T-cell (primary cell): ENCODE results near the gene FOXE1. TPM values are rescaled to one million over a fixed set of nuclear protein-coding genes. Genes with fewer than 3 reads are reported as not detected.
A peak's percentile ranks its signal among the peaks of the same experiment; 100 is the strongest.

Experiments
- ATAC-seq, 4 experiments: fragments of 200-7000 bp in 3 of 4; fragments of 150-1000 bp in 1 of 4; cut with Tn5 transposase; replicated peaks in 1 of 4; 1 replicate in 3 of 4; 2 replicates in 1 of 4; pipeline ENCODE4 v1.10.0; 2021; ENCODE audit warnings: moderate library complexity in 3 of 4, mild to moderate bottlenecking in 2 of 4, moderate number of reproducible peaks in 1 of 4
- CTCF ChIA-PET, 2 donors: fragments of 300-600 bp; sonication (Branson Sonifier 250); formaldehyde crosslinking; loops; one replicate each; lab custom pipeline; 2022; ENCODE audit warnings: antibody characterized with exemption in 2 of 2; lab: Charles Lee
- POLR2A ChIA-PET, 2 donors: fragments of 300-600 bp; sonication (Branson Sonifier 250); formaldehyde crosslinking; loops; one replicate each; lab custom pipeline; 2022; ENCODE audit warnings: antibody characterized with exemption in 2 of 2; lab: Charles Lee
- DNase-seq, 35 experiments: peaks; one replicate each; pipeline versions ENCODE4 v3.0.0 to v3.0.0-alpha.2; 2013 to 2023
- H3K27ac ChIP-seq: one replicate; pipeline ENCODE4 v1.5.1; 2013; ENCODE audit warnings: low read length
- H3K27me3 ChIP-seq, 2 experiments: replicated peaks in 1 of 2; 1 replicate in 1 of 2; 2 replicates in 1 of 2; pipeline versions ENCODE4 v1.6.1 to v1.7.0; 2013; ENCODE audit warnings: low read length in 1 of 2, mixed read lengths in 1 of 2; ENCODE audit not compliant: control insufficient read depth in 2 of 2, insufficient read depth in 2 of 2; ENCODE audit errors: extremely low read depth in 1 of 2
- H3K36me3 ChIP-seq, 2 donors: 1 replicate in 1 of 2; 2 replicates in 1 of 2; pipeline versions ENCODE4 v1.6.1 to v1.7.0; 2013; ENCODE audit warnings: low read length in 1 of 2; ENCODE audit not compliant: control insufficient read depth in 2 of 2, insufficient read depth in 1 of 2; ENCODE audit errors: extremely low read depth in 1 of 2
- H3K4me1 ChIP-seq, 2 experiments: 1 replicate in 1 of 2; 2 replicates in 1 of 2; pipeline versions ENCODE4 v1.6.1 to v1.7.0; 2013; ENCODE audit warnings: low read length in 2 of 2, mixed read lengths in 1 of 2; ENCODE audit not compliant: insufficient read depth in 2 of 2, control insufficient read depth in 1 of 2; ENCODE audit errors: extremely low read depth in 1 of 2
- H3K4me3 ChIP-seq, 2 donors: 1 replicate in 1 of 2; 2 replicates in 1 of 2; pipeline versions ENCODE4 v1.5.1 to v1.7.0; 2013; ENCODE audit warnings: mild to moderate bottlenecking in 2 of 2, low read length in 1 of 2, moderate library complexity in 1 of 2; ENCODE audit not compliant: control insufficient read depth in 1 of 2; ENCODE audit errors: extremely low read depth in 1 of 2
- H3K9me3 ChIP-seq: 2 replicates; pipeline ENCODE4 v1.7.0; 2013
- H3K27ac Mint-ChIP-seq, 2 donors: one replicate each; pipeline ENCODE4 v1.8.0; 2020 to 2021; ENCODE audit warnings: mild to moderate bottlenecking in 2 of 2, mixed read lengths in 2 of 2
- H3K27me3 Mint-ChIP-seq, 2 donors: one replicate each; pipeline ENCODE4 v1.8.0; 2021 to 2022; ENCODE audit warnings: mixed read lengths in 2 of 2
- H3K36me3 Mint-ChIP-seq: one replicate; pipeline ENCODE4 v1.8.0; 2021; ENCODE audit warnings: mixed read lengths
- H3K4me1 Mint-ChIP-seq, 3 donors: one replicate each; pipeline ENCODE4 v1.8.0; 2020 to 2022; ENCODE audit warnings: mixed read lengths in 3 of 3, mild to moderate bottlenecking in 1 of 3
- H3K4me3 Mint-ChIP-seq, 3 donors: one replicate each; pipeline ENCODE4 v1.8.0; 2020 to 2022; ENCODE audit warnings: mild to moderate bottlenecking in 3 of 3, mixed read lengths in 3 of 3, moderate library complexity in 3 of 3
- H3K9me3 Mint-ChIP-seq, 3 donors: one replicate each; pipeline ENCODE4 v1.8.0; 2020 to 2022; ENCODE audit warnings: mixed read lengths in 3 of 3
- WGBS: methylation state at CpG from one replicate; pipeline ENCODE4 v1.1.5; 2013; ENCODE audit warnings: missing lambda C conversion rate; ENCODE audit not compliant: insufficient coverage; 5-methylcytosine and 5-hydroxymethylcytosine counted together
- total RNA-seq, 35 experiments: library from RNA in 6 of 35; stranded (reverse) in 6 of 35; fragments of 120-200 nt in 1 of 35; gene quantifications; one replicate each; pipeline versions ENCODE4 v1.2.1 to v1.2.4 and lab custom pipeline; 2013 to 2026

Gene FOXE1
- total RNA-seq, 5 donors from 2014 or later (not counting 1 experiment from before 2014, with no cell fraction given), result 0.06 to 0.14 (median 0.11) TPM; not detected in 1

DNA sequence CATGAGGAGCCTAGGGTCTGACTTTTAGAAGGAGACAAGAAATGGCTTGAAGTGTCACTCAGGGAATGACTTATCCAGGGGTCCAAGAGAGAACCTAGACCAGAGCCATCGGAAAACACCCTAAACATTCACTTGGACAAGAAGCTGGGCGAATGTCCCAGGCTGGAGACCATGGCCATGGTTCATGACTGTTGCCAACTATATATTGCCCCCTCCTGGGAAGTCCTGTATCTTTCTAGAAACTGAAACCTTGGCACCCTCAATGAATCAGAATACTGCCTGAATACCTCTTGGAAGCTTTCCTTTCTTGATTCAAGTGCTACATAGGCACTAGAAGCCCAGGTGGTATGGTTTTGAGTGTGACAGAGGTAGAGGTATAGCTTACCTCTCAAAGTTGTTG, 39.4 kb downstream of the FOXE1 start:
- H3K9me3 Mint-ChIP-seq, result peaks cover 0 to 10% (median 6%) of the 10 kb centered on the region in 3 donors
- POLR2A ChIA-PET, result interaction anchor here in 1 of 2 donors (0.6 kb wide), 1 partner anchor 150 kb away, joined by 5 read pairs; no protein-coding TSS in a partner anchor
- peaks cover 0 to 9% of the 10 kb centered on the region in 2 experiments for H3K4me1 ChIP-seq
- CTCF ChIA-PET, result interaction anchor here (0.7 to 3.6 kb wide), 5 partner anchors 8 to 31 kb away, joined by 3 to 53 read pairs (median 5); no protein-coding TSS in a partner anchor
- peaks cover 30% of the 10 kb centered on the region for H3K36me3 Mint-ChIP-seq
- no peaks in the 10 kb centered on the region for H3K27me3 Mint-ChIP-seq
- H3K9me3 ChIP-seq, result no peaks in the 10 kb centered on the region
- no peaks in the 10 kb centered on the region for H3K36me3 ChIP-seq
- no peak overlapping the region for H3K27ac Mint-ChIP-seq
- no peak for ATAC-seq
- no peak overlapping the region for H3K4me3 Mint-ChIP-seq
- no peak overlapping the region for H3K4me3 ChIP-seq
- no peaks in the 10 kb centered on the region for H3K27me3 ChIP-seq
- peaks cover 20 to 24% (median 24%) of the 10 kb centered on the region in 3 donors for H3K4me1 Mint-ChIP-seq
- WGBS, result 81% methylated on average over 2 of the region's 2 CpGs
- no peak for DNase-seq
- no peak overlapping the region for H3K27ac ChIP-seq

DNA sequence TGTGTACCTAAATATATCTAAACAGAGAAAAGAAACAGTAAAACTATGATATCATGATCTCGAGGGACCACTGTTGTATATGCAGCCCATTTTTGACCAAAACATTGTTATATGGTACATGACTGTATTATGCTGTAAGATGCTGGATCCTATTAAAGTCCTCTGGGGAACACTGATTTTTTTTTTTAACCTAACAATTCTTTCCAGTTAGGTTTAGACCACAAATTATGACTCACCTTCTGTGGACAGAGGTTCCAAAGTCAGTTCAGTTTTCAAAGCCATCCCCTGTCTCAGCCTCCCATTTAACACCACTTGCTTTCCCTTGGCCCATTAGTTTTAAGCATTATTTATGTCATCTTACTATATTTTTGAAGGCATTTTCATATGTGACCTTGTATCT, 42.2 kb downstream of the FOXE1 start:
- Histone ChIP-seq H3K4me1 (peaks cover 0 to 5% of the 10 kb centered on the region in 2 experiments), H3K4me3 (no peak overlapping the region), H3K27me3 (no peaks in the 10 kb centered on the region), H3K9me3 (no peaks in the 10 kb centered on the region), H3K36me3 (peaks cover 0 to 9% of the 10 kb centered on the region in 2 donors), H3K27ac (no peak overlapping the region)
- CTCF ChIA-PET, result interaction anchor here in 1 of 2 donors (0.5 to 1.6 kb wide), 3 partner anchors 8 to 27 kb away, joined by 4 to 6 read pairs (median 4); partner anchors contain the start of gene TRMO
- DNase-seq (no peak), ATAC-seq (no peak)
- Mint-ChIP-seq H3K4me1 (peaks cover 13 to 26% (median 25%) of the 10 kb centered on the region in 3 donors), H3K27me3 (no peaks in the 10 kb centered on the region), H3K27ac (no peak overlapping the region), H3K36me3 (peaks cover 27% of the 10 kb centered on the region), H3K9me3 (peaks cover 0 to 10% (median 6%) of the 10 kb centered on the region in 3 donors), H3K4me3 (no peak overlapping the region)
- POLR2A ChIA-PET, result interaction anchor here in 1 of 2 donors (0.6 to 1.1 kb wide), 2 partner anchors 10 to 26 kb away, joined by 3 to 4 read pairs; no protein-coding TSS in a partner anchor
- WGBS, result no CpG with 5 or more reads among the region's 1 CpG

DNA sequence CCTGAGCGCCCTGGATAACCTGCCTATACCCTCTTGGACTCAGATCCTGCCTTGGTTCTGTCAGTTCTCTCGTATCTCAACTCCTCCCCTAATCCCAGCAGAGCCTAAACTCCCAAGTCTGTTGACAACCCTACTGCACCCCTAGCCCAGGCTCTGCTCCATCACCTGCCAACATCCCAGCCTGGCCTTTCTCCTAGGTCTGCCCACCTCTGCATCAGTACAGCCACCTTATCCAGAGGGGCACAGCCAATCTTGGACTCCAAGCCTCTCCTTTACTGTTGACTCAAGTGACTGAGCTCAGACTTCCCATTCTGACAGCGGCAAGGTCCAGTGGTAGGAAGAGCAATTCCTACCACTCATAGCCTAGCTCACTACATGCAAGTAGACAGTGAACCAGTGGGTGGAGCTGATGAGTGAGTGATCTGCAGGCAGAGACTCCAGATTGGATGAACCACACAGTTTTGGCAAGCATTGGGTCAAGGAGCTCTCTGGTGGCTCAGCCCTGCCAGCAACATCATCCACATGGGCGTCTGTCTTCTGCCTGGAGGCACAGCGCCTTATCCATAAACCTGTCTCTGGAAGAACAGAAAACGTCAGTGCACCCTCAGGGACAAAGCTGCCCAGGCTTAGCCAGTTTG, 42.8 kb downstream of the FOXE1 start:
- H3K36me3 ChIP-seq, result peaks cover 0 to 13% of the 10 kb centered on the region in 2 donors
- H3K27ac Mint-ChIP-seq, result peak overlapping the region in 1 of 2 donors; percentile 2
- peaks cover 29% of the 10 kb centered on the region for H3K36me3 Mint-ChIP-seq
- no peak overlapping the region for H3K27ac ChIP-seq
- WGBS, result 95% methylated on average over 5 of the region's 6 CpGs
- no peaks in the 10 kb centered on the region for H3K9me3 ChIP-seq
- DNase-seq (no peak), ATAC-seq (peak in 1 of 4 experiments; percentile 49)
- H3K9me3 Mint-ChIP-seq, result peaks cover 0 to 10% (median 6%) of the 10 kb centered on the region in 3 donors
- POLR2A ChIA-PET, result interaction anchor here in 1 of 2 donors (0.6 to 1.1 kb wide), 2 partner anchors 11 to 26 kb away, joined by 3 to 4 read pairs; no protein-coding TSS in a partner anchor
- no peak overlapping the region for H3K4me3 Mint-ChIP-seq
- H3K27me3 ChIP-seq, result no peaks in the 10 kb centered on the region
- H3K4me1 ChIP-seq, result peaks cover 0 to 7% of the 10 kb centered on the region in 2 experiments
- no peak overlapping the region for H3K4me3 ChIP-seq
- H3K4me1 Mint-ChIP-seq, result peaks cover 16 to 27% (median 25%) of the 10 kb centered on the region in 3 donors
- CTCF ChIA-PET, result interaction anchor here in 1 of 2 donors (0.5 to 1.1 kb wide), 2 partner anchors 9 to 27 kb away, joined by 4 to 6 read pairs; partner anchors contain the start of gene TRMO
- no peaks in the 10 kb centered on the region for H3K27me3 Mint-ChIP-seq

DNA sequence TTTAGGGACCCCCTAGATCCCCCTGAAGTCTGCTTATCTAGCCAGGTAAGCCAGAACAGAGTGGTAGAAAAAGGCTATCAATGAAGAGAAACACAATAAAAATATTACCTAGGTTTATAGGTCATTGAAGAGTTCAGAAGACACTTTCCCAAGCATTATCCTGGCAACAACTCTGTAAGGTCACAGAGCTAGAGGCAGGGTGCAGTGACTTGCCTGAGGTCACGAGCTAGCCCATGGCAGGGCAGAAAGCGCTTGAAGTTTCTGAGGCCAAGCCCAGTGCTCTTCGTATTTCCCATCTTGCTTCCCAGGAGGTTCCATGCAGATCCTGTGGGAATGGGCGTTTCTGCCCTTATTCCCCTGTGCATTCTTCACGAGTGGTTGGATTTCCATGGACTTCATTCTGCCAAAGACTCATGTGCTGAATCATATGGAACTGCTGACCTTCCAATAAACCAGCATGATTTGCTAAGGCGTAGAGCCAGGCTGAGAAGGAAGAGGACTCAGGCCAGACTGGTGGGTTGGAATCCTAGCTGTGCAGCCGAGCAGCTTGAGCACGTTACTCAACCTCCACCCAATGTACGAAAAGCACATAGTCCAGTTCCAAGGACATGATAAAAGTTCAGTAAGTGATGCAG, 47.2 kb downstream of the FOXE1 start:
- H3K27ac Mint-ChIP-seq, result peak overlapping the region; percentile 85 to 88
- Histone ChIP-seq H3K9me3 (no peaks in the 10 kb centered on the region), H3K4me1 (peaks cover 32 to 44% of the 10 kb centered on the region in 2 experiments), H3K27me3 (no peaks in the 10 kb centered on the region), H3K4me3 (no peak overlapping the region), H3K27ac (peak overlapping the region; percentile 10), H3K36me3 (peaks cover 0 to 15% of the 10 kb centered on the region in 2 donors)
- peaks cover 55 to 67% (median 67%) of the 10 kb centered on the region in 3 donors for H3K4me1 Mint-ChIP-seq
- DNase-seq (no peak), ATAC-seq (no peak)
- POLR2A ChIA-PET, result interaction anchor here (0.5 to 3.0 kb wide), 4 partner anchors 20 to 1501 kb away, joined by 3 to 13 read pairs (median 3); no protein-coding TSS in a partner anchor
- CTCF ChIA-PET, result interaction anchor here (0.6 to 4.4 kb wide), 14 partner anchors 8 to 354 kb away, joined by 3 to 59 read pairs (median 5); partner anchors contain the start of genes NANS (in 1 of the 2) and TRMO (in 1 of the 2)
- 100% methylated on average over 7 of the region's 9 CpGs for WGBS
- H3K27me3 Mint-ChIP-seq, result no peaks in the 10 kb centered on the region
- H3K36me3 Mint-ChIP-seq, result peaks cover 18% of the 10 kb centered on the region
- no peak overlapping the region for H3K4me3 Mint-ChIP-seq
- no peaks in the 10 kb centered on the region for H3K9me3 Mint-ChIP-seq

DNA sequence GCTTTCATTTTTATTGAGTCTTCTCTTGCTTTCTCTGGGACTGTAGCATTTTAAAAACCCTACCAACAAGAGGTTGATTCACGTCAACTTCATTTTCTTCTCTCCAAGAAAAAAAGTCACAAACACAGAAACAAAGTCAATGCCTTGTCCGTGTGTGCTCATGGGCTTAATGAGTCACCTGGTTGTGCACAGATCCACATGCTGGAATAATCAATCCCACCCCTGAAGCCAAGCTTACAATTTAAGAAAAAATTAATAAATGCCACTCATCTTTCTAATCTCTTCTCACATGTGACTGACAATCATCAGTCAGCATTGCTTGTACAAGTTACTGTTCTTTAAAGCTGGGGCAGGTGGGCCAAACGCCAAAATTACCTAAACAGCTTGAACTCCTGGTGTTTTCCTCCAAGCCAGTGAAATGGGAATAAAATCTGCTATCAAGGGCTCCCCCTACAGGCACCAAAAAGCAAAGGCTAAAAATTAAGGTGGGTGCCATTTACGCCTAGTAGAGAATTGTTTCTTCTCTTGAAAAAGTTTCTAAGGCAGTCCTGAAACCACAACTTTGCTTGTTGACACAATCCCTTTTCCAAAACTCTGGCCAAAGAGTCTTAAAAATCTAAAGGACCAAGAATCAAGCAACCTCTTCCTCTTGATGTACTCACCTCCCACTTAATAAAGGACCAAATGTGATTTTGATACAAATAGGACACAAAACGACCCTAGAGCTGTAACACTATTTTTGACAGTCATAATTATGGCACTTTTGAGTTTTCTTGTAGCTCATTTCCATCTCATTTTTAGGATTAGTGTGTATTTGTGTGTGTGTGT, 47.9 kb downstream of the FOXE1 start:
- Mint-ChIP-seq H3K36me3 (peaks cover 18% of the 10 kb centered on the region), H3K27ac (peak overlapping the region; percentile 85 to 88), H3K4me3 (peak overlapping the region in 1 of 3 donors; percentile 47), H3K9me3 (no peaks in the 10 kb centered on the region), H3K4me1 (peaks cover 54 to 67% (median 66%) of the 10 kb centered on the region in 3 donors), H3K27me3 (no peaks in the 10 kb centered on the region)
- Histone ChIP-seq H3K27me3 (no peaks in the 10 kb centered on the region), H3K4me1 (peaks cover 38 to 51% of the 10 kb centered on the region in 2 experiments), H3K4me3 (no peak overlapping the region), H3K27ac (peak overlapping the region; percentile 60), H3K9me3 (no peaks in the 10 kb centered on the region), H3K36me3 (peaks cover 0 to 15% of the 10 kb centered on the region in 2 donors)
- ATAC-seq, result no peak
- CTCF ChIA-PET, result interaction anchor here (0.5 to 4.4 kb wide), 21 partner anchors 9 to 353 kb away, joined by 3 to 59 read pairs (median 4); partner anchors contain the start of genes TRMO (in 2 of the 2) and NANS (in 1 of the 2)
- peak in 4 of 35 experiments; percentile 13 to 79 (median 26) for DNase-seq
- POLR2A ChIA-PET, result interaction anchor here (0.5 to 3.0 kb wide), 8 partner anchors 12 to 1502 kb away, joined by 3 to 13 read pairs (median 4); no protein-coding TSS in a partner anchor
- 61% methylated on average over 3 of the region's 5 CpGs for WGBS
